Activated T-cell treated with anti-CD3 and anti-CD28 coated beads, Interleukin-2, amount 50 U/mL, for 4 hours (primary cell): ENCODE measurements around the gene RAB43. TPM values are rescaled to one million over a fixed set of nuclear protein-coding genes. Genes with fewer than 3 reads are reported as not detected.

ENCODE experiments used
- ATAC-seq, 2 donors: fragments of 200-7000 bp; cut with Tn5 transposase; one replicate each; pipeline ENCODE4 v1.10.0; 2021
- DNase-seq: peaks from one replicate; pipeline ENCODE4 v3.0.0-alpha.2; 2020
- H3K27me3 Mint-ChIP-seq: one replicate; pipeline ENCODE4 v1.8.0; 2021; ENCODE audit warnings: low read depth, mixed read lengths
- H3K36me3 Mint-ChIP-seq: one replicate; pipeline ENCODE4 v1.8.0; 2022; ENCODE audit warnings: mixed read lengths; ENCODE audit not compliant: insufficient read depth
- H3K4me1 Mint-ChIP-seq: one replicate; pipeline ENCODE4 v1.8.0; 2021; ENCODE audit warnings: low read depth, mixed read lengths
- H3K4me3 Mint-ChIP-seq: one replicate; pipeline ENCODE4 v1.8.0; 2021; ENCODE audit warnings: mild to moderate bottlenecking, moderate library complexity, mixed read lengths
- H3K9me3 Mint-ChIP-seq: one replicate; pipeline ENCODE4 v1.8.0; 2021; ENCODE audit warnings: mixed read lengths
- total RNA-seq, 3 donors: library from RNA; stranded (reverse); gene quantifications; one replicate each; pipeline ENCODE4 v1.2.1, GENCODE V29; 2021

Gene RAB43
- total RNA-seq, 3 donors from 2014 or later = 24.4 to 30.6 (median 25.0) TPM

- Mint-ChIP-seq H3K4me1 (peaks cover 5% of the 10 kb centered on the region), H3K9me3 (peaks cover 6% of the 10 kb centered on the region), H3K4me3 (no peak overlapping the region), H3K36me3 (no peaks in the 10 kb centered on the region), H3K27me3 (no peaks in the 10 kb centered on the region)
- ATAC-seq = no peak
- DNase-seq = no peak
Observed at GRCh38 chr3:129052675-129053074, 68.9 kb downstream of the RAB43 start.

- DNase-seq = no peak
- Mint-ChIP-seq H3K4me1 (peaks cover 5% of the 10 kb centered on the region), H3K4me3 (no peak overlapping the region), H3K9me3 (peaks cover 6% of the 10 kb centered on the region), H3K27me3 (no peaks in the 10 kb centered on the region), H3K36me3 (no peaks in the 10 kb centered on the region)
- no peak for ATAC-seq
Observed at GRCh38 chr3:129051871-129052340, 69.7 kb downstream of the RAB43 start.

DNA sequence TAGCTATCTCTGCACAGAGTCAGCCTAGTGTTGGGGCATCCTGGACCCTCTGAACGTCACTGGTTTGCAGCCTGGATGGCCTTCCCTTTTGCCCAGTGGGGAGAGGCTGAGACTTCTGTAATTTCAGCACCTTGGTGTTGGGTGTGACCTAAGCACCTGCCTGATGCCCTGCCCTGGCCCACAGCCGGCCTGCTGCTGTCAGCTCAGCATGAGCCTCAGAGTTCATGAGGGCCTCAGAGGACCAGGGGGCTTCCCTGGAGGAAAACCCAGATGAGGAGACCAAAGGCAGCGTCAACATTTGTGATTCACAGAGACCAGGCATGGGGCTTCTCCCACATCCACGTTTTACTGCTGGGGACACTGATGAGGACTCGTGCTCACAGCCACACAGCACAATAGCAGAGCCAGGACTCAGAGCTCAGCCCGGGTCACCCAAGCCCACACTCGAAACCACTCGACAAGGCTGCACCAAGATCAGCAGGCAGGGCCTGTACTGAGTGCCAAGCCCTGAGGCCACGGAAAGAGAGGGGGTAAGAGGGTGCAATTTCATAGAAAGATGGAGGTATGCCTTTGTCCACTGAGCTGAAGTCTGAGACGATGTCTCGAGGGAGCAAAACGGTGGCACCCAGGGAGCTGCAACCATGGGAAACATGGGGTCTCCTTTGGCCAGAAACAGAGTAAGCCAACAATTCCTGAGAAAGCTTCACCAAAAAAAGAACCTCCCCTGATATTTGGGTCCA lies 70.9 kb downstream of the RAB43 start:
- Mint-ChIP-seq H3K4me1 (peaks cover 5% of the 10 kb centered on the region), H3K9me3 (peaks cover 6% of the 10 kb centered on the region), H3K4me3 (no peak overlapping the region), H3K27me3 (no peaks in the 10 kb centered on the region), H3K36me3 (no peaks in the 10 kb centered on the region)
- DNase-seq (no peak), ATAC-seq (no peak)

DNA sequence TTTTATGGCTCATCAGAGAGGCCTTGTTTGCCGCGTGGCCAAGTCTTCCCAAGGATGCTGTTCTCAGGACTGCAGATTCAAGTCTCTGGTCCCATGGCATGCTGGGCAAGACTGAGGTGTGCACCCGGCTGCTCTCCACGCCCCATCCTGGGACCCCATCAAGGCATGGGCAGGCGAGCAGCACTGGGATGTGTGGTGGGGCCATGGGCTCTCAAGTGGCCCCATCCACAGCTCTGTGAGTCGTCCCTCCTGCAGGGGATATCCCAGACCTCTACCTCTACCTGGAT lies 74.1 kb downstream of the RAB43 start:
- H3K27me3 Mint-ChIP-seq = peaks cover 4% of the 10 kb centered on the region
- no peaks in the 10 kb centered on the region for H3K36me3 Mint-ChIP-seq
- no peak for DNase-seq
- no peaks in the 10 kb centered on the region for H3K4me1 Mint-ChIP-seq
- peak overlapping the region; percentile 33 for H3K4me3 Mint-ChIP-seq
- ATAC-seq = no peak
- H3K9me3 Mint-ChIP-seq = peaks cover 6% of the 10 kb centered on the region

DNA sequence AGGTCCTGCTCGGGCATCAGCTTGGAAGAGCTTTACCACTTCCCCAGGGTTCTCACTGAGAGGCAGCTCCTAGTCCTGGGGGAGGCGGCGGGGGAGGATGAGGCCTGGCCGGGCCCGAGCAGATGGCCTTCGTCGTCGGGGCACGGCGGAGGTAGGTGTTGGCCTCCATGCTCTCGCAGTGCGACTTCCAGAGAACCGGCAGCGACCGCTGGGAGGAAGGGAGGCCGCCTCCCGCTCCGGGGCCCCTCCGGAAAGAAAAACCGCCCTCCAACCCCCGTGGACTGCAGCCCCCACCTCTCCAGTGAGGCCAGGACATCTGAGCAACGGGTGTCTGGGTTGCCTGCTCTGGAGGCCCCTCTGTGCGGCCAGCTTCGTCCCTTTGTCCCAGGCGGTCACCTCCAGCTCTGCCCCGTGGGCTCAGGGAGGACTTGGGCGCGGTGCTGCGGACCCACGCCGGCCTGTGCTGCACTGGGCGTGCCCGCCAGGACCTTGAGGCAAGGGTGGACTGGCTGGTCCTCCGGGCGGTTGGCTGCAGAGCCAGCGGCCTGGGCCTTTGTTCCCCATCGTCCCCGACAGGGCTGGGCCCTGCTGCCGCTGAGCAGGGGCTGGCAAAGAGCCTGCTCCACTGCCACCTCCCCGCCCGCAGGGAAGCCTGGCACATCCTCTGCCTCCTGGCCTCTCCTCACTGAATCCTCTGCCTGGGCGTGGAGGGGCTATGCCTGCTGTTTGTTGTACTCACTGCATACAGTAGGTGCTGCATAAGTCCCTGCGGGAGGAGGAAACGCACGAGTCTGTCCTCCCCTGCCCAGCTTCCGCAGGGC lies 74.7 kb downstream of the RAB43 start:
- no peak for ATAC-seq
- Mint-ChIP-seq H3K36me3 (no peaks in the 10 kb centered on the region), H3K4me3 (peak overlapping the region; percentile 33), H3K9me3 (peaks cover 6% of the 10 kb centered on the region), H3K4me1 (no peaks in the 10 kb centered on the region), H3K27me3 (peaks cover 7% of the 10 kb centered on the region)
- no peak for DNase-seq

DNA sequence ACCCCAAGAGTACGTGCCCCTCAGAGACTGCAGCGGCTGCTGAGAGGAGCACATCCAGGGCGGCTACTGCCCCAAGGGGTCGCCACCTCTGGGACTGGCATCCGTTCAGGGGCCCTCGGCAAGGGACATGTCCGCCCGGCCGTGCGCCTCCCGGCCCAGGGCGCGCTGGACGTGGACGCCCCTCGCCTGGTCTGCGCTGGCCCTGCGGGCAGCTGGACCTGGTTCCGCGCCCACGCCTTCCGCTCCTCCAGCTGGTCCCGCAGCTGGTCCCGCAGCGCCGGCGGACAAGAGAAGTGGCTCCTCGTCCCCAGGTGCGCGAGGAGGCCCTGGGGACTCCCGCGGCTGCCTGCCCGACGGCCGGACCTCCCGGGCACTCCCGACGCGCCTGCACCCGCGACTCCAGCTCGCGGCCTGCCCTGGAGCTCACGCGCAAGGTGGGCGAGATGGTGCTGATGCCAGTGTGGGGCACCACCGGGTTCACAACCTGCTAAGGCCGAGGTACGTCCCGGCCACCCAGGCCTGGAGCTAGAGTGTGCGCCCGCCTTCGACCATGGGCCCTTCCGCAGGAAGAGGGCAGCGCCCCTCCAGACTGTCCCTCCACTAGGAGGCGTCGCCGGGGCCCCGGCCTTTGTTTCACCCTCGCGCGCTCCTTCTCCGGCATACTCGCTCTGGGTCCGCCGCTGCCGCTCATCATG lies 75.4 kb downstream of the RAB43 start:
- Mint-ChIP-seq H3K9me3 (peaks cover 6% of the 10 kb centered on the region), H3K27me3 (peaks cover 7% of the 10 kb centered on the region), H3K36me3 (no peaks in the 10 kb centered on the region), H3K4me3 (no peak overlapping the region), H3K4me1 (no peaks in the 10 kb centered on the region)
- ATAC-seq = peak; percentile 66 to 70
- DNase-seq = peak; percentile 24

GRCh38 chr3:129045675-129046036 lies 75.9 kb downstream of the RAB43 start:
- H3K36me3 Mint-ChIP-seq = no peaks in the 10 kb centered on the region
- H3K4me1 Mint-ChIP-seq = no peaks in the 10 kb centered on the region
- peak; percentile 29 for DNase-seq
- H3K4me3 Mint-ChIP-seq = peak overlapping the region; percentile 31
- H3K27me3 Mint-ChIP-seq = peaks cover 7% of the 10 kb centered on the region
- H3K9me3 Mint-ChIP-seq = peaks cover 6% of the 10 kb centered on the region
- ATAC-seq = peak; percentile 91

DNA sequence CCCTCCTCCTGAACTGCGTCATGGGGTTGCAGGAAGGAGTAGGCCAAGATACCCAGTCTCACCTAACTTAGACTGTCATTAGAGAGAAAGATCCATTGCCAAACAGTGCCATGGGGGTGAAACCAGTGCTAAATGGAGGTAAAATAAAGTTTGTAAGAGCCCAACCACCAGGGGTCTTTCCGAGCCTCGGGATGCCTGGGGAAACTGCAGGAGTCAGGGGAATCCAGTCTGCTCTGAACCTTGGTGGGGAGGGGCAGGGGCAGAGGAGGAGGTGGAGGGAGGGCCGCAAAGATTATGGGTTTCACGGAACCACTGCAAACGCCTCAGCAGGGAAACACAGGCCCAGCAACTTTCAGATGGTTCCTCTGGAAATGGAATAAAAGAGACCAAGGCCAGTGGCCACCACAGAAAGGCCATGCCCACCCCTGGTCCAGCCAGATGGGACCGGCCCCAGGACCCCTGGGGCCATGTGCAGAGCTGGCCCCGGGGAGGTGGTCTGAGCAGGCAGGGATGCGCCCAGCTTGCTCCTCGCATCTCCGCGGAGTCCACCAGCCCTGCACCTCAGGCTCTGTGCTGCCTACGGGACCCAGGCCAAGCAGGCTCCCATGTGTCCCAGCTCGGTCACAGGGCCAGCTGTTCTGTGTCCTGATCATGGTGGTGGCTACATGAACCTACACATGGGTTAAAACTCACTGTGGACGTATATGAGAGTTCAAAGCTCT lies 80.9 kb downstream of the RAB43 start:
- Mint-ChIP-seq H3K4me3 (no peak overlapping the region), H3K36me3 (no peaks in the 10 kb centered on the region), H3K9me3 (no peaks in the 10 kb centered on the region), H3K4me1 (peaks cover 4% of the 10 kb centered on the region), H3K27me3 (peaks cover 13% of the 10 kb centered on the region)
- no peak for ATAC-seq
- DNase-seq = no peak

GRCh38 chr3:129040039-129040336 lies 81.6 kb downstream of the RAB43 start:
- peaks cover 12% of the 10 kb centered on the region for H3K4me1 Mint-ChIP-seq
- no peaks in the 10 kb centered on the region for H3K36me3 Mint-ChIP-seq
- ATAC-seq (no peak), DNase-seq (no peak)
- no peak overlapping the region for H3K4me3 Mint-ChIP-seq
- H3K27me3 Mint-ChIP-seq = peaks cover 13% of the 10 kb centered on the region
- H3K9me3 Mint-ChIP-seq = no peaks in the 10 kb centered on the region

- ATAC-seq (no peak), DNase-seq (no peak)
- H3K27me3 Mint-ChIP-seq = peaks cover 9% of the 10 kb centered on the region
- H3K36me3 Mint-ChIP-seq = no peaks in the 10 kb centered on the region
- H3K4me1 Mint-ChIP-seq = peaks cover 12% of the 10 kb centered on the region
- H3K4me3 Mint-ChIP-seq = no peak overlapping the region
- H3K9me3 Mint-ChIP-seq = no peaks in the 10 kb centered on the region
Observed at GRCh38 chr3:129039271-129040038, 82.1 kb downstream of the RAB43 start.

- peaks cover 9% of the 10 kb centered on the region for H3K27me3 Mint-ChIP-seq
- DNase-seq (no peak), ATAC-seq (no peak)
- H3K9me3 Mint-ChIP-seq = no peaks in the 10 kb centered on the region
- H3K4me1 Mint-ChIP-seq = peaks cover 12% of the 10 kb centered on the region
- no peak overlapping the region for H3K4me3 Mint-ChIP-seq
- H3K36me3 Mint-ChIP-seq = no peaks in the 10 kb centered on the region
Observed at GRCh38 chr3:129038121-129038855, 83.3 kb downstream of the RAB43 start.
